HL-60 (cell line): ENCODE data around the gene TBC1D7.
A peak's percentile ranks its signal among the peaks of the same experiment; 100 is the strongest.

Experiments used
- DNase-seq, 2 experiments: peaks; one replicate each; pipeline ENCODE4 v3.0.0-alpha.2; 2010 to 2020; ENCODE audit warnings: low read depth in 1 of 2, low spot score in 1 of 2
- H3K27ac ChIP-seq: fragments of 250-450 bp; sonication (Bioruptor Pico); replicated peaks from 2 replicates; pipeline ENCODE4 v1.5.1; 2020; ENCODE audit warnings: mild to moderate bottlenecking, moderate library complexity
- H3K27me3 ChIP-seq: fragments of 250-450 bp; sonication (Bioruptor Pico); 2 replicates; pipeline ENCODE4 v1.5.1; 2021; ENCODE audit warnings: mild to moderate bottlenecking, moderate library complexity; ENCODE audit not compliant: insufficient read depth, poor library complexity, severe bottlenecking
- H3K4me3 ChIP-seq: replicated peaks from 2 replicates; pipeline ENCODE4 v1.5.1; 2011; ENCODE audit warnings: mild to moderate bottlenecking, control low read depth, low read length; ENCODE audit not compliant: insufficient read depth
- GABPA ChIP-seq: IDR thresholded peaks from 2 replicates; pipeline ENCODE4 v1.6.1; 2012; ENCODE audit warnings: low read depth
- POLR2AphosphoS5 ChIP-seq: IDR thresholded peaks from 2 replicates; pipeline ENCODE4 v1.6.1; 2012; ENCODE audit warnings: low read depth
- REST ChIP-seq: IDR thresholded peaks from 2 replicates; pipeline ENCODE4 v1.6.1; 2012; ENCODE audit warnings: low read depth; ENCODE audit not compliant: insufficient replicate concordance
- SPI1 ChIP-seq: IDR thresholded peaks from 2 replicates; pipeline ENCODE4 v1.6.1; 2012; ENCODE audit warnings: low read depth, mild to moderate bottlenecking, borderline replicate concordance
- TF ChIP-seq, protein P1 (sequence below): IDR thresholded peaks from one replicate; pipeline ENCODE4 v1.5.1; 2011; ENCODE audit warnings: low read length, control low read depth, inconsistent platforms; ENCODE audit not compliant: insufficient read depth

Gene TBC1D7

GRCh38 chr6:13308332-13308731 lies 20.0 kb downstream of the TBC1D7 start:
- TF ChIP-seq REST (no peak), GABPA (no peak), SPI1 (no peak), POLR2AphosphoS5 (no peak)
- TF ChIP-seq, protein P1, sequence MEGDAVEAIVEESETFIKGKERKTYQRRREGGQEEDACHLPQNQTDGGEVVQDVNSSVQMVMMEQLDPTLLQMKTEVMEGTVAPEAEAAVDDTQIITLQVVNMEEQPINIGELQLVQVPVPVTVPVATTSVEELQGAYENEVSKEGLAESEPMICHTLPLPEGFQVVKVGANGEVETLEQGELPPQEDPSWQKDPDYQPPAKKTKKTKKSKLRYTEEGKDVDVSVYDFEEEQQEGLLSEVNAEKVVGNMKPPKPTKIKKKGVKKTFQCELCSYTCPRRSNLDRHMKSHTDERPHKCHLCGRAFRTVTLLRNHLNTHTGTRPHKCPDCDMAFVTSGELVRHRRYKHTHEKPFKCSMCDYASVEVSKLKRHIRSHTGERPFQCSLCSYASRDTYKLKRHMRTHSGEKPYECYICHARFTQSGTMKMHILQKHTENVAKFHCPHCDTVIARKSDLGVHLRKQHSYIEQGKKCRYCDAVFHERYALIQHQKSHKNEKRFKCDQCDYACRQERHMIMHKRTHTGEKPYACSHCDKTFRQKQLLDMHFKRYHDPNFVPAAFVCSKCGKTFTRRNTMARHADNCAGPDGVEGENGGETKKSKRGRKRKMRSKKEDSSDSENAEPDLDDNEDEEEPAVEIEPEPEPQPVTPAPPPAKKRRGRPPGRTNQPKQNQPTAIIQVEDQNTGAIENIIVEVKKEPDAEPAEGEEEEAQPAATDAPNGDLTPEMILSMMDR = no peak
- Histone ChIP-seq H3K27ac (no peak overlapping the region), H3K4me3 (no peak overlapping the region), H3K27me3 (no peaks in the 10 kb centered on the region)
- DNase-seq = no peak

DNA sequence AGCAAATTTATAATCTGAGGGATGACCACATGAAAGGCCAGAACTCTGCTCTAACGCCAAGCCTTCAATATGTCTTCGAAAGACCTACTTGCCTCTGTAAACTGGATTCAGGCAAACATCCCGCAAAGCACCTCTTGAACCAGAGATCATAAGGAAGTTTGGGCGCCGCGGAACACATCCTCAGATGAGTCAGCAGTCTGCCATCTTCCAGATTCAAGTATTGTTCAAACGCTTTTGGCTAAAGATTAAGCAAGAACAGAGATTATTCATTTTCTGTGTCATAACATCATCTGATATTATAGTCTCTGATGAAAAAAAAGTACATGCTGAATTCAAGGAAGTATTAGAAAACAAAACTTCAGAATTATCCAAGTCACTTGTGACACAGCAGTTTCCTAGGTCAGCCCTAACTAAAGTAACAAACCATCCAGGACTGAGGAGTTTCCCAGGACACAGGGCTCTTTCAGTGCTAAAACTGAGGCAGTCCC lies 20.8 kb downstream of the TBC1D7 start:
- DNase-seq = peak; percentile 16 to 30

DNA sequence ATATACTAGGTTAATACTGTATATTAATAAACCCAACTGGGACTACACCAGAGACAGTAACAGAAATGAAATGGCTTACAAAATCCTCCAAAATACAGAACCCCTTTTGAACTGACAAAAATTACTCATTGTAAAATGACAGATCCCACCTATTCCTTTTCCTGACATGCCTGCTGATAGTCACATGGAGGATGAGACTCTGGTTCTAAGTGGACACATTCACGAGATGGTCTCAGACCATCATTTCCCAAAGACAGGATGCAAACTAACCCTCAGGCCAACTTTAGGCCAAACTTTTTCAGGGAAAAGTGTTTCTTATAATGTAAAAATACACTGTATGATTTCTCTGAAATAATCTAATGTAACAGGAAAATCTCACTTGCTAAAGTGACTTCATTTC lies 22.5 kb downstream of the TBC1D7 start:
- DNase-seq = no peak
- Histone ChIP-seq H3K4me3 (no peak overlapping the region), H3K27me3 (no peaks in the 10 kb centered on the region), H3K27ac (no peak overlapping the region)
- no peak for TF ChIP-seq POLR2AphosphoS5
- TF ChIP-seq SPI1 = no peak
- TF ChIP-seq, protein P1 = no peak
- TF ChIP-seq REST = no peak
- no peak for TF ChIP-seq GABPA

More for the DNA sequence above, 20.8 kb downstream of the TBC1D7 start:
- no peaks in the 10 kb centered on the region for H3K27me3 ChIP-seq
- no peak overlapping the region for H3K4me3 ChIP-seq
- peak overlapping the region; percentile 8; the same call in 1 of the 2 replicates for H3K27ac ChIP-seq
- TF ChIP-seq POLR2AphosphoS5 = no peak
- no peak for TF ChIP-seq REST
- TF ChIP-seq, protein P1 = no peak
- no peak for TF ChIP-seq GABPA
- no peak for TF ChIP-seq SPI1
